IPS-NIHi7 (cell line): ENCODE data around the gene LONRF2.
A peak's percentile ranks its signal among the peaks of the same experiment; 100 is the strongest.
"Not testable (repeated sequence)": the region's sequence is repeated elsewhere in the genome, so short reads cannot be mapped to it uniquely, and the experiment has no call there.

Source experiments
- DNase-seq: peaks from one replicate; pipeline ENCODE4 v3.0.0; 2012; ENCODE audit warnings: mixed read lengths; ENCODE audit errors: extremely low spot score

The LONRF2 gene

DNA sequence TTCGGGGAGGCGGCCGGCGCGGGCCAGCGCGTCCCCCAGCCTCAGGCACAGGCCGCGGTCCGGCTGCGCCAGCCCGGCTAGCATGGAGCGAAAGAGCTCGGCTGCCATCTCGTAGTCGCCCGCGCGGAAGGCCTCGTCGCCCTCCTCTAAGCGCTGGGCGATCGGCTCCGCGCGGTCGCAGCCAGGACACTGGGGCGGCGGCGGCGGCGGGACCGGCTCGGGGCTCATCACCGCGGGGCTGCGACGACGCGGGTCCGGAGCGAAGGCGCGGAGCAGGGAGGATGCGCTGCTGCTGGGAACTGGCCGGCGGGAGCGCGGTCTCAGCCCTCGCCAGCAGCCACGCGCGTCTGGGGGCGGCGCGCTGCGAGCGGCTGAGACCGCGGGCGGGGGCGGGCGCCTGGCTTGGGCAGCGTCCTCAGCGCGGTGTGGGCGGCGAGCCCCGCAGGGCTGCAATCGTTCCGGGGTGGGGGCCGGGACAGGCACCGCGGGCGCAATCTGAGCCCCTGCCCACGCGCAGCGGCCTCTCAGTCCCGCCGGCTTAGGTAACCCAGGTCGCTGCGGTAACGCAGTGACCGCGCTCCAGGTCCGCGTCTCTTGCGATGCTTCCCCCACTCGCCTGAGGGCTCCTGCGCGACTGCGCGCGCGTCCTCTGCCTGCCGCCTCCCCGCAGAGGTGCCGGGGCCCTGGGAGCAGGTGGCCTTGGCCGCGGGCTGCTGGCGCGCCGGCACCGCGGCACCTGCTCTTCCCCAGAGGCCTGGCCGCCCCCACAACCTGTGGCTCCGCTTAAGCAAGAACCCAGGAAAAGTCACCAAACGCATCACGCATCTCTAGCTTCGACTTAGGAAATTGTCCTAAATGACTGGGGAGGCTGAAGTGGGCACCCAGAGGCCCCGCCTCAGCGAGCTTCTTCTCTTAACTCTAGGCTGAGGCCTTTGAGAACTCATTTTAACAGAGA lies at the start of gene LONRF2:
Gene LONRF2 (minus strand): TSS at position 636 of the 955 bp plus-strand sequence. CDS start 408 bp downstream, at position 228.
- peak; percentile 65 for DNase-seq

GRCh38 chr2:100367163-100367562 lies 44.9 kb upstream of the LONRF2 start:
- DNase-seq, result no peak

DNA sequence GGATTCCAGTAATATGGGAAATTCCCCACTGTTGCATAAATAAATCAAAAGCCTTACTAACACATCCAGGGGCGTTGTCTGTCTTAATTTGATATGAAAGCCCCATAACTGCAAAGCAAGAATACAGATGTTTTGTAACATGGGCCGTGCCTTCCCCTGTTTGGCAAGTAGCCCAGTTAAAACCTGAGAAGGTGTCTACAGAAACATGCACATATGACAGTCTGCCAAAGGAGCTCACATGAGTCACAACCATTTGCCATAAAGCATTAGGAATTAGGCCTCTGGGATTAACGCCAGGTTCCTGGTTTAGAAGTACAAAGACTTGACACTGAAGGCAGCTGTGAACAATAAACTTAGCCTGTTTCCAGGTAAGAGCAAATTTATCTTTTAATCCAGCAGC lies 43.1 kb upstream of the LONRF2 start:
- DNase-seq, result no peak

DNA sequence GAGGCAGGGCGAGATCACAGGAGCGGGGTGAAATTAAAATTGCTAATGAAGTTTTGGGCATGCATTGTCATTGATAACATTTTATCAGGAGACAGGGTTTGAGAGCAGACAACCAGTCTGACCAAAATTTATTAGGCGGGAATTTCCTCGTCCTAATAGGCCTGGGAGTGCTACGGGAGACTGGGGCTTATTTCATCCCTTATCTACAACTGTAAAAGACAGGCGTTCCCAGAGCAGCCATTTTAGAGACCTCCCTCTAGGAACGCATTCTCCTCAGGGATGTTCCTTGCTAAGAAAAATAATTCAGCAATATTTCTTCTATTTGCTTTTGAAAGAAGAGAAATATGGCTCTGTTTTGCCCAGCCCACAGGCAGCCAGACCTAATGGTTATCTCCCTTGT lies 40.0 kb upstream of the LONRF2 start:
- DNase-seq, result not testable (repeated sequence)

GRCh38 chr2:100359576-100359975 lies 37.3 kb upstream of the LONRF2 start:
- DNase-seq, result no peak

DNA sequence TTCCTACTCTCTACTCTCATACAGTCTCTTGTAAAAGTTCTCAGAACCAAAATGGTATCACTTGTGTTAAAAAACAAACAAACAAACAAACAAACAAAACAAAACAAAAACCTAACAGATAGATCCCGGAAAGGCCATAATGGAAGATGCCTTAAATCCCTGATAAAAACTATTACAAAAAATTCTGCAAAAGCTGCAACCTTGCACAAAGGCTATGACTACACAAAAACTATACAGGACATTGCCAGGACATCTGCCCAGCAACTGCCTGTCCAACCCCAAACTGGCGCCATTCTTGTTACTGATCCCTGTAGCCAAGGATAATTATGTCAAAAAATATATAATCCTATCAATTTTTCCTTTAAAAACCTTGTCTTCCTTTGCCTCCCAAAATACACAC lies 36.3 kb upstream of the LONRF2 start:
- no peak for DNase-seq

- no peak for DNase-seq
Observed at GRCh38 chr2:100352521-100352920, 30.2 kb upstream of the LONRF2 start.

DNA sequence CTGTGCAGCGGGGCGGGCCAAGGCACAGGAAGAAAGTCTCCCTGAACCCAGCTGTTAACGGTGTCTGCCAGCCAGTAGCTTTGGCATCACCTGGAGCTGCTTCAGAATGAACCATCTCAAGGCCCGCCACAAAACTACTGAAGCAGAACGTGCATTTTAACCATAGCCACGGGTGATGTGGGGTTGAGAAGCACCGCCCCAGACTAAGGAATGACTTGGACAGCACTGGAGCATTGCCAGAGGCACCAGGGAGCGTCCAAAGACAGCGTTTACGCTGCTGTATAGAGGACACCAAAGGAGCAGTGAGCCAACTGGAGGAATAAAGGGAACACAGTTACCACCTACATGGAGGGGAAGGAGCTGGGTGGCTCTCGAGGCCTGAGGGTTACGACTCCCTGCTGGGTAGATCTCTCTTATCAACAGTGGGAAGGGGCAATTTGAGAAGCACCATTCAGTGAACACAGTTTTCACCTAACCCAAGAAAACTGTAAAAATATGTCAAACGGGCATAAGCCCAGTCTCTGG lies 28.4 kb upstream of the LONRF2 start:
- no peak for DNase-seq

DNA sequence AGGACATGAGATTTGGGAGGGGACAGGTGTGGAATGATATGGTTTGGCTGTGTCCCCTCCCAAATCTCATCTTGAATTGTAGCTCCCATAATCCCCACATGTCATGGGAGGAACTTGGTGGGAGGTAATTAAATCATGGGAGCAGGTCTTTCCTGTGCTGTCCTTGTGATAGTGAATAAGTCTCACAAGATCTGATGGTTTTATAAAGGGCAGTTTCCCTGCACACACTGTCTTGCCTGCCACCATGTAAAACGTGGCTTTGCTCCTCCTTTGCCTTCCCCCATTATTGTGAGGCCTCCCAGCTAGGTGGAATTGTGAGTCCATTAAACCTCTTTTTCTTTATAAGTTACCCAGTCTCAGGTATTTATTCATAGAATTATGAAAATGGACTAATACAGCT lies 22.8 kb upstream of the LONRF2 start:
- DNase-seq, result not testable (repeated sequence)

- no peak for DNase-seq
Observed at GRCh38 chr2:100344433-100344832, 22.1 kb upstream of the LONRF2 start.

- not testable (repeated sequence) for DNase-seq
Observed at GRCh38 chr2:100342466-100342865, 20.2 kb upstream of the LONRF2 start.

GRCh38 chr2:100339823-100340222 lies 17.5 kb upstream of the LONRF2 start:
- no peak for DNase-seq

GRCh38 chr2:100334929-100335328 lies 12.6 kb upstream of the LONRF2 start:
- no peak for DNase-seq

DNA sequence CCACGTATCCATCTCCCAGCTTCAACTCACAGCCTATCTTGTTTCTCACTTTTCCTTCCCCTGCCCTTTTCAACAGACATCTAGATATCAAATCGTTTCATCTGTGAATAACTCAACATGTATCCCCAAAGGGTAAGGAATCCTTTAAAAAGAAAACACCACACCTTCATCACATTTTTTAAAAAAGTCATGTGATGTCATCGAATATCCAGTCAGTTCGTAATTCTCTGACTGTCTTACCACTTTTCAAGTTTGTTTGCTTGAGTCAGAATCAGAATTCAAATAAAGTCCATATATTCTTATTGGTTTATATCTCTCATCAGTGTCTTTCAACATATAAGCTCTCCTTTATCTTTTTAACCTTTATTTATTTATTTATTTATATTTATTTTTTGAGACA lies 5.4 kb upstream of the LONRF2 start:
- no peak for DNase-seq

GRCh38 chr2:100321179-100321865 lies 979 bp downstream of the LONRF2 start:
- DNase-seq, result peak; percentile 80

- DNase-seq, result no peak
Observed at GRCh38 chr2:100320547-100321178, 1.6 kb downstream of the LONRF2 start.

DNA sequence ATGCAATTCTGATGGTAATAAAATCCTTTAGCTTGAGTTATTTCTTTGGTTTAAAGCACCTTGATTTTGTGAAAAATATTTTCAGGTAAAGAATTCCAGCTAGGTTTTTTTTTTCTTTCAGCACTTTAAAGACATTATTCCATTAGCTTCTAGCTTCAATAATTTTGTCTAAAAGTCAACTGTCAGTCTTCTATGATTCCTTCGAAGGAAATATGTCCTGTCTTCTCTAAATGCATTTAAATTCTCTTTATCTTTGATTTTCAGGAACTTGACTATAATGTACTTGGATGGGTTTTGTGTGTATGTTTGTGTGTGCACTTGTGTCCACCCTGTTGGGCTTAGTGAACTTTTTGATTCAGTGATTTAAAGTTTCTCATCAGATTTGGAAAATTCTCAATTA lies 4.7 kb downstream of the LONRF2 start:
- DNase-seq, result no peak

GRCh38 chr2:100309973-100310719 lies 12.2 kb downstream of the LONRF2 start:
- DNase-seq, result no peak

DNA sequence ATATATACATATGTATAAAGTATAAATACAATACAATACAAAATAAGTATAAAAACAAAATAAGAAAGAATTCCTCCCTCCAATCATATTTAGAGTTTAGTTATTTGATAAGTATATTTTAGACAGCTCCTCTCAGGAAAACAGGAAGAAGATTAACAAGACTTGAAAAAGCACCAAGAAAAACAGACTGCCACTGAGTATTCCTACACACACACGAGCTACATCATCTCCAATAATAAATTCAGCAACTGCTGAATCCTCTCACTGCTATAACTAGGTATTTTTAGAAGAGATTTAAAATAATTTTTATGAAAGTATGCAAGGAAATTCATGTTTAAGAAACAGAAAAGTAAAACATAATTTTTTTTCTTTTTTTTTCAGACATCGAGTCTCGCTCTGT lies 13.0 kb downstream of the LONRF2 start:
- DNase-seq, result no peak

- DNase-seq, result no peak
Observed at GRCh38 chr2:100303744-100304143, 18.6 kb downstream of the LONRF2 start.

DNA sequence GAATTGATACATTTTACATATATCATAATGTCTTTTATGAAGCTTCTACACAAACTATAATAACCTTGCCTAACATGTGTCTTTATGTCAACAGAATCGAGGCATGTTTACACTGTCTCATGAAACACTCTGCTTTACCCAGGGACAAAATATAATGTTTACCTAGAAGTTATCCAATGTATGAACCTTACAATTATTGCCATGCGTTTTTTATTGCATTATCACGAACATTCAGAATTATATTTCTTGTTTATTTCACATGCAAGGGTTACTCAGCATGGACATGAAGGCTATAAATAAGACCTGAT lies 19.8 kb downstream of the LONRF2 start:
- no peak for DNase-seq
